ENCODE measurements around the gene R3HDM4.
"Not testable (repeated sequence)": the region's sequence is repeated elsewhere in the genome, so short reads cannot be mapped to it uniquely, and the experiment has no call there.

Gene R3HDM4

GRCh38 chr19:853614-854220 lies 59.3 kb downstream of the R3HDM4 start:
- not testable (repeated sequence) for DNase-seq

- DNase-seq, result no peak
These were observed 59.9 kb downstream of the R3HDM4 start for GRCh38 chr19:853014-853585.

- DNase-seq, result no peak
These were observed 60.6 kb downstream of the R3HDM4 start, which contains the start of gene ELANE for GRCh38 chr19:852136-853013. Gene ELANE (plus strand): TSS chr19:852303. CDS start chr19:852329, 26 bp downstream.

GRCh38 chr19:850979-851335 lies 62.1 kb downstream of the R3HDM4 start:
- no peak for DNase-seq

GRCh38 chr19:850221-850978 lies 62.6 kb downstream of the R3HDM4 start:
- no peak for DNase-seq

- not testable (repeated sequence) for DNase-seq
These were observed 63.8 kb downstream of the R3HDM4 start for GRCh38 chr19:849195-849594.

- no peak for DNase-seq
These were observed 64.6 kb downstream of the R3HDM4 start for GRCh38 chr19:848386-848921.
